HEK293 (cell line): ENCODE measurements around the gene PFDN1.

Experiments
- KLF9 ChIP-seq: fragments of 450-650 bp; formaldehyde crosslinking; IDR thresholded peaks from 2 replicates; pipeline ENCODE4 v1.5.1; 2016; ENCODE audit warnings: missing biosample characterization, missing genetic modification characterization, low read depth
- MZF1 ChIP-seq: fragments of 450-650 bp; formaldehyde crosslinking; IDR thresholded peaks from 2 replicates; pipeline ENCODE4 v1.5.1; 2017; ENCODE audit warnings: missing biosample characterization, missing genetic modification characterization, borderline replicate concordance
- PBX3 ChIP-seq: sonication (generic); formaldehyde crosslinking; IDR thresholded peaks from 2 replicates; pipeline ENCODE4 v1.8.1; 2022; ENCODE audit warnings: mild to moderate bottlenecking, moderate library complexity, missing genetic modification reagents
- RBAK ChIP-seq: fragments of 450-650 bp; formaldehyde crosslinking; IDR thresholded peaks from 2 replicates; pipeline ENCODE4 v1.5.1; 2016; ENCODE audit warnings: missing biosample characterization, missing genetic modification characterization
- REST ChIP-seq: fragments of 450-650 bp; formaldehyde crosslinking; IDR thresholded peaks from 2 replicates; pipeline ENCODE4 v1.5.1; 2016; ENCODE audit warnings: missing biosample characterization, missing genetic modification characterization
- TSHZ1 ChIP-seq: fragments of 450-650 bp; formaldehyde crosslinking; IDR thresholded peaks from 2 replicates; pipeline ENCODE4 v1.5.1; 2016; ENCODE audit warnings: missing biosample characterization, missing genetic modification characterization, borderline replicate concordance
- YY2 ChIP-seq: fragments of 450-650 bp; formaldehyde crosslinking; IDR thresholded peaks from 2 replicates; pipeline ENCODE4 v1.5.1; 2016; ENCODE audit warnings: missing biosample characterization, missing genetic modification characterization
- ZBTB10 ChIP-seq: fragments of 450-650 bp; formaldehyde crosslinking; IDR thresholded peaks from 2 replicates; pipeline ENCODE4 v1.5.1; 2016; ENCODE audit warnings: missing biosample characterization, missing genetic modification characterization
- ZBTB17 ChIP-seq: fragments of 450-650 bp; formaldehyde crosslinking; IDR thresholded peaks from 2 replicates; pipeline ENCODE4 v1.5.1; 2016; ENCODE audit warnings: missing biosample characterization, missing genetic modification characterization
- ZBTB21 ChIP-seq: fragments of 450-650 bp; formaldehyde crosslinking; IDR thresholded peaks from 2 replicates; pipeline ENCODE4 v1.5.1; 2017; ENCODE audit warnings: missing biosample characterization, missing genetic modification characterization
- ZBTB26 ChIP-seq: fragments of 450-650 bp; formaldehyde crosslinking; optimal IDR thresholded peaks from 2 replicates; pipeline ENCODE3; 2016; ENCODE audit warnings: missing biosample characterization, mild to moderate bottlenecking, missing genetic modification characterization
- ZBTB8A ChIP-seq: fragments of 450-650 bp; formaldehyde crosslinking; IDR thresholded peaks from 2 replicates; pipeline ENCODE4 v1.5.1; 2016; ENCODE audit warnings: missing biosample characterization, missing genetic modification characterization
- ZFHX2 ChIP-seq: fragments of 450-650 bp; formaldehyde crosslinking; conservative IDR thresholded peaks from 2 replicates; pipeline ENCODE4 v1.5.1; 2016; ENCODE audit warnings: missing biosample characterization, missing genetic modification characterization
- ZNF112 ChIP-seq: fragments of 450-650 bp; formaldehyde crosslinking; IDR thresholded peaks from 2 replicates; pipeline ENCODE4 v1.5.0; 2017; ENCODE audit warnings: missing biosample characterization, missing genetic modification characterization
- ZNF24 ChIP-seq: fragments of 450-650 bp; formaldehyde crosslinking; IDR thresholded peaks from 2 replicates; pipeline ENCODE4 v1.5.1; 2016; ENCODE audit warnings: missing biosample characterization, missing genetic modification characterization
- ZNF274 ChIP-seq, 2 experiments: fragments of 200-500 bp in 1 of 2; fragments of 450-650 bp in 1 of 2; sonication (Bioruptor generic) in 1 of 2; formaldehyde crosslinking in 1 of 2; IDR thresholded peaks; 2 replicates each; pipeline versions ENCODE4 v1.5.1 to v1.6.1; 2014 to 2016; ENCODE audit warnings: borderline replicate concordance in 1 of 2, inconsistent platforms in 1 of 2, low read length in 1 of 2, missing biosample characterization in 1 of 2, missing genetic modification characterization in 1 of 2
- ZNF302 ChIP-seq: fragments of 450-650 bp; formaldehyde crosslinking; IDR thresholded peaks from 2 replicates; pipeline ENCODE4 v1.5.1; 2016; ENCODE audit warnings: missing biosample characterization, missing genetic modification characterization, low read depth
- ZNF324 ChIP-seq: fragments of 450-650 bp; formaldehyde crosslinking; IDR thresholded peaks from 2 replicates; pipeline ENCODE4 v1.5.1; 2016; ENCODE audit warnings: missing biosample characterization, missing genetic modification characterization
- ZNF335 ChIP-seq: fragments of 450-650 bp; formaldehyde crosslinking; conservative IDR thresholded peaks from 2 replicates; pipeline ENCODE4 v1.5.1; 2016; ENCODE audit warnings: missing biosample characterization, missing genetic modification characterization
- ZNF416 ChIP-seq: fragments of 450-650 bp; formaldehyde crosslinking; IDR thresholded peaks from 2 replicates; pipeline ENCODE4 v1.5.1; 2016; ENCODE audit warnings: missing biosample characterization, missing genetic modification characterization
- ZNF692 ChIP-seq: fragments of 450-650 bp; formaldehyde crosslinking; IDR thresholded peaks from 2 replicates; pipeline ENCODE4 v1.5.1; 2016; ENCODE audit warnings: missing biosample characterization, missing genetic modification characterization
- ZNF785 ChIP-seq: fragments of 450-650 bp; formaldehyde crosslinking; IDR thresholded peaks from 2 replicates; pipeline ENCODE4 v1.5.1; 2016; ENCODE audit warnings: missing biosample characterization, missing genetic modification characterization
- ZSCAN23 ChIP-seq: fragments of 450-650 bp; formaldehyde crosslinking; IDR thresholded peaks from 2 replicates; pipeline ENCODE4 v1.5.1; 2016; ENCODE audit warnings: missing biosample characterization, missing genetic modification characterization

PFDN1 gene

GRCh38 chr5:140244525-140245025 lies 58.3 kb downstream of the PFDN1 start (continued):
- TF ChIP-seq REST (no peak), ZNF112 (tag by site-specific recombination) (no peak), ZBTB8A (tag by site-specific recombination) (0 out of 2 replicates have a peak, but pooled peaks have one; percentile 39), KLF9 (peak; percentile 61; the same call in 1 of the 2 replicates), ZNF692 (tag by site-specific recombination) (peak; percentile 50), ZNF416 (tag by site-specific recombination) (no peak), ZBTB21 (peak; percentile 88), TSHZ1 (tag by site-specific recombination) (no peak), YY2 (tag by site-specific recombination) (peak; percentile 31; the same call in 1 of the 2 replicates), ZNF335 (tag by site-specific recombination) (peak; percentile 83), ZBTB17 (tag by site-specific recombination) (peak; percentile 85), ZNF24 (tag by site-specific recombination) (0 out of 2 replicates have a peak, but pooled peaks have one; percentile 26), ZSCAN23 (no peak), ZFHX2 (no peak), ZBTB26 (tag by site-specific recombination) (peak; percentile 25), ZBTB10 (tag by site-specific recombination) (0 out of 2 replicates have a peak, but pooled peaks have one; percentile 46), RBAK (tag by site-specific recombination) (no peak), ZNF324 (no peak; the same call in 1 of the 2 replicates), ZNF785 (tag by site-specific recombination) (no peak), ZNF302 (tag by site-specific recombination) (no peak), PBX3 (CRISPR knock-in tag) (no peak), ZNF274 (IDR thresholded peaks at IDR 0.05; ENCODE audit: low read length) (no peak), ZNF274 (tag by site-specific recombination; IDR thresholded peaks at IDR 0.05; ENCODE audit: borderline replicate concordance) (no peak), MZF1 (tag by site-specific recombination) (no peak)
